Limb (tissue), 2 donors: ENCODE measurements around the gene TMPO.
"Not testable (repeated sequence)": the region's sequence is repeated elsewhere in the genome, so short reads cannot be mapped to it uniquely, and the experiment has no call there.

Source experiments
- DNase-seq, 2 donors: peaks; one replicate each; pipeline ENCODE4 v3.0.0-alpha.2; 2016; ENCODE audit errors: extremely low spot score in 2 of 2

TMPO gene, protein sequence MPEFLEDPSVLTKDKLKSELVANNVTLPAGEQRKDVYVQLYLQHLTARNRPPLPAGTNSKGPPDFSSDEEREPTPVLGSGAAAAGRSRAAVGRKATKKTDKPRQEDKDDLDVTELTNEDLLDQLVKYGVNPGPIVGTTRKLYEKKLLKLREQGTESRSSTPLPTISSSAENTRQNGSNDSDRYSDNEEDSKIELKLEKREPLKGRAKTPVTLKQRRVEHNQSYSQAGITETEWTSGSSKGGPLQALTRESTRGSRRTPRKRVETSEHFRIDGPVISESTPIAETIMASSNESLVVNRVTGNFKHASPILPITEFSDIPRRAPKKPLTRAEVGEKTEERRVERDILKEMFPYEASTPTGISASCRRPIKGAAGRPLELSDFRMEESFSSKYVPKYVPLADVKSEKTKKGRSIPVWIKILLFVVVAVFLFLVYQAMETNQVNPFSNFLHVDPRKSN

DNA sequence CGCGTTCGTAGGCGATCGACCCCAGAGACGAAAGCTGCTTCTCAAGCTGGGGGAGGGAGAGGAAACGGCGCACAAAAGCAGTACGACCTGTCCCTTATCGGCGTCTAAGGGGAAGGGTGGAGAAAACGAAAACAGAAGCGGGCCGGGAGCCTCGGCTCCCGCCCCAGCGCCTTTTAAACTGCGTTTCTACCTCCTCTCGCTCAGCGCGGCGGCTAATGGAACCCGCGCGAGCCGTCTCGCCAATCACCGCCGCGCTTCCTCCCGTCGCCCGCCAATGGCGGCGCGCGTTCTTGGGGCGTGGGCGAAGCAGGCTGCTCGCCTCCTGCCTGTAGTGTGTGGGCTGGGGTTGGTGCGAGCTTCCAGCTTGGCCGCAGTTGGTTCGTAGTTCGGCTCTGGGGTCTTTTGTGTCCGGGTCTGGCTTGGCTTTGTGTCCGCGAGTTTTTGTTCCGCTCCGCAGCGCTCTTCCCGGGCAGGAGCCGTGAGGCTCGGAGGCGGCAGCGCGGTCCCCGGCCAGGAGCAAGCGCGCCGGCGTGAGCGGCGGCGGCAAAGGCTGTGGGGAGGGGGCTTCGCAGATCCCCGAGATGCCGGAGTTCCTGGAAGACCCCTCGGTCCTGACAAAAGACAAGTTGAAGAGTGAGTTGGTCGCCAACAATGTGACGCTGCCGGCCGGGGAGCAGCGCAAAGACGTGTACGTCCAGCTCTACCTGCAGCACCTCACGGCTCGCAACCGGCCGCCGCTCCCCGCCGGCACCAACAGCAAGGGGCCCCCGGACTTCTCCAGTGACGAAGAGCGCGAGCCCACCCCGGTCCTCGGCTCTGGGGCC lies at the start of gene TMPO:
TMPO (plus strand) TSS at position 304 of the 824 bp plus-strand sequence; CDS start at position 582, 278 bp downstream.
- DNase-seq, result peak; percentile 94 to 99

DNA sequence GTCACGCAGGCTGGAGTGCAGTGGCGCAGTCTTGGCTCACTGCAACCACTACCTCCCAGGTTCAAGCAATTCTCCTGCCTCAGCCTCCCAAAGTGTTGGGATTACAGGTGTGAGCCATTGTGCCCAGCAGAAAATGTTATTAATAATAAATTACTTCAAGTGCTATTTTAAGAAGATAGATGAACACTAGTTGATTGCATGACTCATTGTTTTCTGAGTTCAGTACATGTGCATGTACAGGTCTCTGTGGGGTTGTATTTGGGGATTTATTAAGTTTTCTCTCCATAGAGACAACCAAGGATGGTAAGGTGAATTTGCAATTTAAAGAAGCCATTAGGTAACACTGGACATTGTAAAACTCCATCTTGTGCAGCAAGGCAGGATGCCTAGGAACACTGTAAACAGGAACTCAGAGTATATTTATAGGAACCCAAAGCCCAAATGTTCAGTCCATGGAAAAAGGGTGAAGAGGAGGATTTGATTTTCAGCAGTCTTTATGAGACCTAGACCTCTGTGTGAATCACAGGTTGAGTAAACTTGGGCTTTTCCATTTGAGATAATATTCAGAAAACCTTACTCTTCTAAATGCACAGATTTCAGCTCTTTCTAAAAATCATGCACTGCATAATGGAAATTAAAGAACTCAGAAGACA lies 49.3 kb upstream of the TMPO start:
- no peak for DNase-seq

DNA sequence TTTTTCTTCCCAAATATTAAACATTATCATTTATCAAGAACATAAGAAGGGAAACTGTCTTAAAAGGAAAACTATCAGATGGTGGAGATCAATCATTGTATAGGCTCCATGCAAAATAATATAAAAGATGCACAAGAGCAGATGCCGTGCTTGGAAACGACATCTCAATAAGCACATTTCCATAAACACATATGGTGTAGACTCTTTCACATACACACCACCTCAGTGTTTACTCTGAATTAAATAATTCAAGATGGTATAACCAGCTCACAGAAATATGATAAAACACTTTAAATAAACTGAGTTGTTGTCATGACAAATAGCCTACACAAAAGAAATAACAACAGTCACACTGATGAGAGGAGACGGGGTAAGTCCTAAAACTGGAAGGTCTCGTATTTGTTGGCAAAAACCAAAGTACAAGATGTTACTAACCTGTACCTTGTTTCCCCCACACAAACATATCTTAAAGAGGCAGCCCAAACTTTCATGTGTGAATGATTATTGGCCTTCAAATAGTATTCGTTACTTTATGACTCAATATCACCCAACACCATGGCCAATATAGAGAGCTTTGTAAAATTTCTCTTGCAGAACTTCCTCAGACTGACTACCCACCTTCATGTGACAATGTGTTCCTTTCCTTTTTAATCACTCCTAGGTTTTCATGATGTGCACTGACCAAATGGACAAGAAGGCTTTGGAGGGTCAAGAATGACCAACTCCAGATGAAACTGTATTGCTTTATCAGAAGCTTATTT lies 48.6 kb upstream of the TMPO start:
- no peak for DNase-seq

DNA sequence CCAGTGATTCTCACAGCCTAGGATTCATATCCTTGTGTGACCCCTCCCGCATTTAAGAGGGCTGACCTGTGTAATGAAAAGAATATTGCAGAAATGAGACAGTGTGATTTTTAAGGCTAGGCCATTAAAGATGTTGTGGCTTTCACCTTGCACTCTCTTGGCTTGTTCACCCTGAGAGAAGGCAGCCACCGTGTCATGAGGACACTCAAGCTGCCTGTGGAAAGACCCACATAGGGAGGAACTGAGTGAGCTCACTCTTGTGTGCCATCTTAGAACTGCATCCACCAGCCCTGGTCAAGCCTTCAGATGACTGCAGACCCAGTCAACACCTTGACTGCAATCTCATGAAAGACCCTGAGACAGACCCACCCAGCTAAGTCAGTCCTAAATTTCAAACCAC lies 46.3 kb upstream of the TMPO start:
- no peak for DNase-seq

DNA sequence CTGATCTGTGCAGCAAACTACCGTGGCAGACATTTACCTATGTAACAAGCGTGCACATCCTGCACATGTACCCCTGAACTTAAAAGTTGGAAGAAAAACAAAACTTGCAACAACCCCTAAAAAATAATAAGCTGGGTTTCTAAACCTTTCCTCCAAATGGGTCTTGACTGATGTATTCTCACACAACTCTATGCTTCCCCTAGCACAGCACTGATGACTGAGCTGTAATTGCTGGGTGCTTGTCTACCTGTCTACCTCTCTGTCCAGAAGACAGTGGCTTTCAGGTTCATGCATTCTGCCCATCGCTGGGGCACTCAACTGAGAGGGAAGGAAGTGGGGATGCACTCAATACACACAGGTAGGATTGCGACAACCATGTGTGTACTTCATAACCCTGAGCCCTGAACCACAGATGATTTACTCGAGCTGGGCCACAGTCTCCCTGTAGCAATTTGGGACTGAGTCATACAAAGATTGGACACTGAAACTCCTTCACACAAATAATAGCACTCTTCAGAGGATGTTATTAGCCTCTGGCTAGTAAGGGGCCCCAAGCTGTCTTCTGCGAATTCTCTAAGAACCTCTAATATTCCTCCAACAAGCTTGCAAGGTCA lies 44.8 kb upstream of the TMPO start:
- no peak for DNase-seq

DNA sequence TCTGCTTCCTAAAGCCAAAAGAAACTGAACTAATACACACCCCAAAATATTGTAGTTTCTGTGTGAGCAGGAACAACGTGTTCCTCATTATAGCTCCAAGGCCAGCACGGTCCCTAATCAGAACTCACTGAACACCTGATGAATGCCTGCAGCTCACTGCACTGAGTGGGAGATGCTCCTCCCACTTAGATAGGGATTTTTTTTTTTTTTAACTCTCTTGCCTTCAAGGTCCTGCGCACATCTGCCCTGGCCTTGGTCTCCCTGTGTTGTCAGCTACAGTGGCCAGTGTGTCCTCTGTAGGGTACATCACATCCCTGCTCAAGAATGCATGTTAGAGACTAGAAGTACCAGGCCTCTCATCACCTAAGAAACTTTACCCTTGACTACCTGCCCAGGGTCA lies 44.3 kb upstream of the TMPO start:
- no peak for DNase-seq

DNA sequence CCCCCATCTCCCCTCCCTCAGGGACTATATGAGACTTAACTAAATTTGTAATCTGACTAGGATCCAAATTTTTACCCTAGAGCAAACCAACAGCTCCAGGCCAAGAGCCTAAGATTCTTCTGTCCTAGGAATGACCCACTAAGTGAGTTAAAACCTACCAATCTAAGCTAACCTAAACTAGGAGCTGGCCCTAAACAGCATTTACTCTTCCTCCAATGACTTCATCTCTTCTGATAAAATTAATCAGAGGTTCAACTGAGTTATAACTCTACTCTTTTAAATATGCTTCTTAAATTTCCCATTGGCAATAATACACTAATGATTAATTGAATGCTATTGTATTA lies 39.9 kb upstream of the TMPO start:
- no peak for DNase-seq

DNA sequence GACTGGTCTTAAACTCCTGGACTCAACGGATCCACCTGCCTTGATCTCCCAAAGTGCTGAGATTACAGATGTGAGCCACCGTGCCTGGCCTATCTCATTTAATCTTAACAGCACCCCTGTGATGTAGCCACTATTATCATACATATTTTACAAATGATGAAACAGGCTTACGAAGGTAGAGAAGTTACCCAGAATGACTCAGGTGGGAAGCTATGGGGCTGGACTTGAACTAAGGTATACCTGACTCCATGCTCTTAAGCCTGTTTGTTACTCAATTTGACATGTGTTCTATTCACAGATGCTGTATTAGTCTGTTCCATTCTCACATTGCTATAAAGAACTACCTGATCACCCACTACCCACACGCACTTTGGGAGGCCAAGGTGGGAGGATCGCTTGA lies 36.8 kb upstream of the TMPO start:
- no peak for DNase-seq

DNA sequence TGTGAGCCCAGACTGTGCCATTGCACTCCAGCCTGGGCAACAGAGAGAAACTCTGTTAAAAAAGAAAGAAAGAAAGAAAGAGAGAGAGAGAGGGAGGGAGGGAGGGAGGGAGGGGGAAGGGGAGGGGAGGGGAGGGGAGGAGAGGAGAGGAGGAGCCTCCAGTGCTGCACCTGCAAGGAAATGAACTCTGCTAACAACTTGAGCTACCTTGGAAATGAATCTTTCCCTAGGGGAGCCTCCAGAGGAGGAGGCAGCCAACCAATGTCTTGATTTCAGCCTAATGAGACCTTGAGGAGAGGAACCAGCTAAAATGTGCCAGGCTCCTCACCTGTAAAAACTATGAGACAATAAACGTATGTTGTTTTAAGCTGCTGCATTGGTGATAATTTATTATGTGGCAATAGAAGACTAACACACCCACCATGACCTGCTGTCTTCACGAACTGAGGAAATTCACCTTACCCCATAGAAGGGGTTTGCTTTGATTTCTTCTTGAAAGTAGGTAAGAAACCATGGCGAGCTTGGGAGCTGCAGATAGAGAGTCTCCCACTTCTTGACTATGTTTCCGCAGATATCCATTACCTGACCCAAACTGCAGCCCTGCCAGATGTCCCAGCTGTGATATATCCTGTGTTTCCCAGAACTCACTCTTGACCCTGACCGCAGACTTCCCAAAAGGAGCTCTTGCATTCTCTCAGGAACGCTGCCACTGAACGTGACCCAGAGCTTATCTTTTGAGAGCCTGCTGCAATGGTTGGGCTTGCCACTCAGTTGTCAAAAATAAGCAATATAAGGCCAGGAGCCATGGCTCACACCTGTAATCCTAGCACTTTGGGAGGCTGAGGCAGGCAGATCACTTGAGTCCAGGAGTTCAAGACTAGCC lies 31.5 kb upstream of the TMPO start:
- no peak for DNase-seq

DNA sequence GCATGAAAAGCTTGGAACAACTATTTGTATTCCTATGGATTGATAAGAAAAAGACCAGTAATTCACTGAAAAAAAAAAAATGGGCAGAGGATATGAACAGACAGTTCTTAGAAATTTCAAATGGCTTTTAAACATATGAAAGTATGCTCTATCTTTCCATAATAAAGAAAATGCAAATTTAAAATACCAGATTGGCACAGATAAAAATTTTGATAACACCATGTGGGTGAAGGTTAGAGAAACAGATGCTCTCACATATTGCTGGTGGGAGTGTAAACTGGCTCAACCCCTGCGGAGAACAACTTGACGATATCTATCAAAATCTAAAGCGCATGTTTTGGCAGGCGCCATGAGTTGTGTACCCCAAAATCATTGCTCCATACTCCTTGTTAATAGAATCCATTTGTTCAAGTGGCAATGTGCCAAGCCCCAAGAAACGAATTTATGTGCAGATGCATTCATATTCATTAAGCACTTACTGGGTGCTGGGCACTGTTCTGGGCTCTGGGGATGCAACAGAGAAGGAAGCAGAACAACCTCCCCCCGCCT lies 29.5 kb upstream of the TMPO start:
- DNase-seq, result no peak

DNA sequence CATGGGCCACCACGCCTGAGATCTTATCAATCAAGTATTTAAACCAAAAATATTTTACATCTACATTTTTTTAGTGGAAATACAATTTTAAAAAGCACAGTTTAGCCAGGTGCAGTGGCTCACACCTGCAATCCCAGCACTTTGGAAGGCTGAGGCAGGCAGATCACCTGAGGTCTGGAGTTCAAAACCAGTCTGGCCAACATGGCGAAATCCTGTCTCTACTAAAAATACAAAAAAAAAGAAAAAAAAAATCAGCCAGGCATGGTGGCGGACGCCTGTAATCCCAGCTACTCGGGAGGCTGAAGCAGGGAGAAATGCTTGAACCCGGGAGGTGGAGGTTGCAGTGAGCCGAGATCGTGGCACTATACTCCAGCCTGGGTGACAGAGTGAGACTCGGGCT lies 27.0 kb upstream of the TMPO start:
- not testable (repeated sequence) for DNase-seq

DNA sequence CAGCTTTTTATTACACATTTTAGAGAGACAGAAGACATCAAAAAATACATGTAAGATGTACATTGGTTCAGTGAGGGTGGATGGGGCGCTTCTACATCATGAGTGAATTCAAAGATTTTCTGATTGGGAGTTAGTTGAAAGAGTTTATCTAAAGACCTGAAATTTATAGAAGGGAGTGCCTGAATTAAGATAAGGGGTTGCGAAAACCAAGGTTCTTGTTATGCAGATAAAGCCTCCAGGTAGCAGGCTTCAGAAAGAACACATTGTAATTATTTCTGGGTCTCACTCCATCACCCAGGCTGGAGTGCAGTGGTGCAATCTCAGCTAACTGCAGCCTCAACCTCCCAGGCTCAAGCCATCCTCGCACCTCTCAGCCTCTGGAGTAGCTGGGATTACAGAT lies 26.2 kb upstream of the TMPO start:
- DNase-seq, result no peak

DNA sequence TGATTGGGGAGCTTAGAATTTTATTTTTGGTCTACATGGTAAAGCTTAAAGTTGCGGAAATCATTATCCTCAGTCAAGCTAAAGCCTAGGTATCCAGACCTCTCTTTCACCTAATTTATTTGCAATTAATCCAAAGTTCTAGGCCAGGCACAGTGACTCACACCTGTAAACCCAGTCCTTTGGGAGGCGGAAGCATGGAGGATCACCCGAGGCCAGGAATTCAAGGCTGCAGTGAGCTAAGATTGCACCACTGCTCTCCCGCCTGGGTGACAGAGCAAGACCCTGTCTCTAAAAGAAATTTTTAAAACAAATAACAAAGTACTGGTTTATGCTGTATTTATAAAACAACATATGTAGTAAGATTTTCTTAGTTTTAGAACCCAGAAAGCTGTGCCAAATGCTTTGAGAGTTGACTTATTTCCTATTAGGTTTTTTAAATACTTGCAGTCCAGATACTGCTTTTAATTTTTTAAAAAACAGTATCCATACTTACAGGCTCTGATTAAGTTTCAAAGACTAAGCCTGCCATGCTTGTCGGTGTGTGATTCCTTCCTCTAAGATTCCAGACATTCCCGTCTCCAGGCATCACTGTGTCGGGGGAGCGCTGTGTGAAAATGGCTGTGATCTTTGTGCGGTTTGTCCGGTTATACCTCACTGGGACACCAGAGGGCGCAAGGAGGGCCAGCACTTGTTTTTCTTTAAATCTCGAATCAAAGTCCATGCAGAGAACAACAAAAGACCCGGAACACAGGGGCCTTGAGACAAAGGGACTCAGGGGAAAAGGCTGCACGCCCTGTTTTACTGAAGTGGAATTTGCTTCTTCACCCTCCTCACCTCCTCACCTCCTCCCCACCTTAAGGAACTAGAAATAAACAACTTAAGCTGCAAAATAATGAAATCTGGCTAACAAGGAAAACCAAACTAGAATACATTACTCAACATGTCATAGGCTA lies 24.6 kb upstream of the TMPO start:
- DNase-seq, result peak; percentile 91 to 94

DNA sequence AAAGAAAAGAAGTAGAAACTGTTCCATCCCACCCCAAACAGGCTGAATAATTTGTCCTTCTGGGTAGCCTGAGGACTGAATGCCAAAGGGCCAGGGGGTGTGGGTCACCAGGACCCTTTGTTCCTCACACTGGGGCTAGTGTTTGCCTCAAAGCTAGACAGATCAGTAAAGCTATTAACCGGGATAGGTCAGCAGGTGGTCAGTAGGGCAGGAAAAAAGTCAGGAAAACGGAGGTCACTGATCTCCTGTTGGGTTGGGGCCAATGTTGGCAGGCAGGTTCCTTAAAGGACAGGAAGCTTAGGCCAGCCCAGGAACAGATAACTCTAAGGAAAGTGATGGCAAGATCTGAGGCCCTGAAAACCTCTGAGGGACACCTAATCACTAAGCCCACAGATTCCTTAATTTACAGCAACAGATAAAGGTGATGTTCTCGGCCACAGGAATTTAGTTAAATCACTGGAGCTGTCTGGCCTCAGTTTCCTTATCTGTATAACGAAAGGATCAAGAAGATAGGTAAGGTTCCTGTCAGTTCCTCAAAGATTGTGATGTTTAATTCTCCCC lies 22.7 kb upstream of the TMPO start:
- DNase-seq, result no peak

DNA sequence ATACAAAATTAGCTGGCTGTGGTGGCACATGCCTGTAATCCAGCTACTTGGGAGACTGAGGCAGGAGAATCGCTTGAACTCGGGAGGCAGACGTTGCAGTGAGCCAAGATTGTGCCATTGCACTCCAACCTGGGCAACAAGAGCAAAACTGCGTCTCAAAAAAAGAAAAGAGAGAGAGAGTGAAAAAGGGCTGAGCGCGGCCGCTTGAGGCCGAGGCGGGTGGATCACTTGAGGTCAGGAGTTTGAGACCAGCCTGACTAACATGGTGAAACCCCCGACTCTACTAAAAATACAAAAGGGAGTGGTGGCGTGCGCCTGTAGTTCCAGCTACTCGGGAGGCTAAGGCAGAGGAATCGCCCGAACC lies 14.1 kb upstream of the TMPO start:
- not testable (repeated sequence) for DNase-seq

DNA sequence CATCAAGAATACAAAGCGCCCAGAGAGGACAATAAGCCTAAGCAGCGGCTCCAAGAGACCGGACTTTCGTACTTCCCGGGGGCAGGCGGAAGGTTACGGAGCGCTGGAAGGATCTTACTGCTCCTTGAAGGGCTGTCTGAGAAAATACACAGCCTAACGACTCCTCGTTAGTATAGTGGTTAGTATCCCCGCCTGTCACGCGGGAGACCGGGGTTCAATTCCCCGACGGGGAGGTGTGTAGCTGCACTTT lies 12.1 kb upstream of the TMPO start:
- peak; percentile 94 to 96 for DNase-seq

DNA sequence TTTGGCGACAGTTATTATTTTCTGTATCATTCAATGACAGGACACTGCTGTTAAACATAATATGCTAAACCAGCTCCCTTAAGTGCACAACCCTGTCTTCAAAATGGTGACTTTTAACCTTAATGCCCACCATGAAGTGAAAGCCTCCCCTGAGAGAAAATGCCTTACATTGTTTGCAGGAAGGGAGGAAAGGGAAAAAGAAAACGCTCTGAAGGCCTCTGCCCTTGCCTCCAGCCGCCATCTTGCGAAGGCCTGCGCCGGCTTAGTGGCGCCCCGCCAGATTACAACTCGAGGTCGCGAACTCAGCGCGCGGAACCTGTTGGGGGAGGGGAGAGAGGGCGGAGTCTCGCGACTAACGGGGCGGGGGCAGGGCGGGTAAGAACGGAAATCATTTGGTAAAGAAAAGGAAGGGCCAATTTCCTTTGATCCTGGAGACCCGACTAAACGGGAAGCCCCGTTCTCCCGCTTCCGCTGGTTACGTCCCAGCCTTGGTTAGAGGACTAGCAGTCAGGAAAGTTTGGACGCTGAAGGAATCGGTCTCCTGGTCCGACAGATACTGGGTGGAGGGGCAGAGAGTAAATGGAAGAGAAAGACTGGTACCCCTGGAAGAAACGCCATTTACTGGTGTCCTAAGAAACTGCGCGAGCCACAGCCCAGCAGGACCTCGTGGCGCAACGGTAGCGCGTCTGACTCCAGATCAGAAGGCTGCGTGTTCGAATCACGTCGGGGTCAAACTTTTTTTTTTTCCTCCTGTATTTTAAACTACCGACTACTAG lies 11.6 kb upstream of the TMPO start:
- peak; percentile 96 for DNase-seq

DNA sequence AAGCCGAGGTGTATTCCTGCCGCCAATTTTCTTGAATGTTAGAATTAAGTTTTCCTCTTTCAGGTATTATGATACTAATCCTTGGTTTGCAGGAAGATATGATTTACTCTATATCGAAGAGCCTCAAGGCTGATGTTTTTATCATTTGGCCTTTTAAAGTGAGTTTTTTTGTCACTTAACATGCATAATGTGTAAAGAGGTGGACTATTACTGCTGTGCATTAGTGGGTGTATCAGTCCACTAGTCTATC lies 11.1 kb upstream of the TMPO start:
- DNase-seq, result no peak
